Tibial nerve (tissue), 4 donors: ENCODE results near the gene PHF21B.

Experiments
- CTCF ChIP-seq, 5 experiments: fragments of 200-600 bp in 3 of 5; fragments of 450-650 bp in 2 of 5; sonication (generic) in 3 of 5; IDR thresholded peaks; one replicate each; pipeline ENCODE4 v1.5.1; 2016 to 2019; ENCODE audit warnings: antibody characterized with exemption in 5 of 5, mild to moderate bottlenecking in 3 of 5, moderate library complexity in 2 of 5
- EP300 ChIP-seq, 2 donors: sonication (generic); formaldehyde crosslinking; IDR thresholded peaks; one replicate each; pipeline ENCODE4 v1.6.1; 2017; ENCODE audit warnings: antibody characterized with exemption in 2 of 2, mild to moderate bottlenecking in 1 of 2

GRCh38 chr22:44888491-44889254 is 121.1 kb downstream of the PHF21B start:
- TF ChIP-seq EP300 (IDR thresholded peaks at IDR 0.05) (no peak), CTCF (IDR thresholded peaks at IDR 0.05) (no peak)
